HepG2 (cell line): ENCODE data around the gene NAGK. TPM values are rescaled to one million over a fixed set of nuclear protein-coding genes. Genes with fewer than 3 reads are reported as not detected.

Experiments
- AFF4 ChIP-seq: sonication (generic); formaldehyde crosslinking; IDR thresholded peaks from 2 replicates; pipeline ENCODE4 v1.4.0; 2020; ENCODE audit warnings: missing genetic modification reagents
- ATF1 ChIP-seq: IDR thresholded peaks from 2 replicates; pipeline ENCODE4 v1.6.1; 2016; ENCODE audit warnings: mild to moderate bottlenecking, control low read depth
- CHCHD3 ChIP-seq: sonication (generic); formaldehyde crosslinking; IDR thresholded peaks from 2 replicates; pipeline ENCODE4 v1.8.0; 2022; ENCODE audit warnings: mild to moderate bottlenecking, missing genetic modification reagents, moderate library complexity
- MAF1 ChIP-seq: sonication (generic); formaldehyde crosslinking; IDR thresholded peaks from 2 replicates; pipeline ENCODE4 v1.5.0; 2020; ENCODE audit warnings: missing genetic modification reagents, borderline replicate concordance
- NR3C1 ChIP-seq: sonication (generic); formaldehyde crosslinking; IDR thresholded peaks from 2 replicates; pipeline ENCODE4 v1.4.0; 2020; ENCODE audit warnings: missing genetic modification reagents
- PBX3 ChIP-seq: sonication (generic); formaldehyde crosslinking; IDR thresholded peaks from 2 replicates; pipeline ENCODE4 v1.8.1; 2023; ENCODE audit warnings: missing genetic modification reagents, inconsistent platforms, borderline replicate concordance
- PPARG ChIP-seq: conservative IDR thresholded peaks from 2 replicates; pipeline ENCODE4 v1.6.1; 2016; ENCODE audit warnings: missing biosample characterization, missing genetic modification reagents
- SSRP1 ChIP-seq: IDR thresholded peaks from 2 replicates; pipeline ENCODE4 v1.6.1; 2016; ENCODE audit warnings: control low read depth
- TBL1XR1 ChIP-seq: fragments of 150-350 bp; IDR thresholded peaks from 2 replicates; pipeline ENCODE4 v1.6.1; 2014; ENCODE audit warnings: borderline replicate concordance, low read length; ENCODE audit not compliant: partially characterized antibody
- ZNF234 ChIP-seq: sonication (generic); formaldehyde crosslinking; conservative IDR thresholded peaks from 2 replicates; pipeline ENCODE4 v1.5.1; 2020; ENCODE audit warnings: mild to moderate bottlenecking, missing genetic modification reagents
- ZNF260 ChIP-seq: sonication (generic); formaldehyde crosslinking; IDR thresholded peaks from 2 replicates; pipeline ENCODE4 v1.4.0; 2020; ENCODE audit warnings: missing genetic modification reagents, low read depth, mild to moderate bottlenecking, borderline replicate concordance
- ZNF318 ChIP-seq: sonication (generic); formaldehyde crosslinking; IDR thresholded peaks from 2 replicates; pipeline ENCODE4 v1.4.0; 2020; ENCODE audit warnings: mild to moderate bottlenecking, missing genetic modification reagents
- ZNF34 ChIP-seq: sonication (generic); formaldehyde crosslinking; IDR thresholded peaks from 2 replicates; pipeline ENCODE4 v1.4.0; 2020; ENCODE audit warnings: mild to moderate bottlenecking, missing genetic modification reagents, borderline replicate concordance
- ZNF543 ChIP-seq: sonication (generic); formaldehyde crosslinking; IDR thresholded peaks from 2 replicates; pipeline ENCODE4 v1.4.0; 2020; ENCODE audit warnings: mild to moderate bottlenecking, missing genetic modification reagents
- polyA plus RNA-seq, 8 experiments: library from polyadenylated mRNA; depleted of rRNA in 3 of 8; stranded (reverse) in 7 of 8; unstranded in 1 of 8; fragments of >200 nt; fragmentation: Illumina TruSeq in 4 of 8; extraction: Trizol in 4 of 8; gene quantifications; 2 replicates each; pipeline versions ENCODE4 v1.2.1 to v1.2.3, GENCODE V29; 2011 to 2016; ENCODE audit warnings: low read depth in 4 of 8, missing spikeins in 1 of 8, mixed read lengths in 1 of 8; ENCODE audit not compliant: insufficient read depth in 1 of 8
- total RNA-seq, 5 experiments: library from RNA; depleted of rRNA; stranded (reverse); fragments of >200 nt; fragmentation: Illumina TruSeq; extraction: Trizol; gene quantifications; 2 replicates each; pipeline ENCODE4 v1.2.3, GENCODE V29; 2016; ENCODE audit warnings: low read depth in 1 of 5

Gene NAGK
- total and polyA plus RNA-seq, 2 of the 13 experiments (the other 11 are each of a cell fraction or from before 2014, with no cell fraction given): 24.4 to 35.2 TPM

- TF ChIP-seq ZNF34 (CRISPR knock-in tag) (peak; percentile 93; the same call in 1 of the 2 replicates), ZNF543 (peak; percentile 94; the same call in 1 of the 2 replicates), CHCHD3 (CRISPR knock-in tag) (peak; percentile 96), PPARG (peak; percentile 69), NR3C1 (CRISPR knock-in tag) (no peak), ZNF318 (CRISPR knock-in tag) (no peak), ATF1 (peak; percentile 82; the same call in 1 of the 2 replicates), SSRP1 (CRISPR knock-in tag) (peak; percentile 79; the same call in 1 of the 2 replicates), MAF1 (CRISPR knock-in tag) (peak; percentile 71; the same call in 1 of the 2 replicates), TBL1XR1 (no peak), AFF4 (CRISPR knock-in tag) (peak; percentile 86; the same call in 1 of the 2 replicates), PBX3 (peak; percentile 67; the same call in 1 of the 2 replicates), ZNF260 (CRISPR knock-in tag) (no peak; the same call in 1 of the 2 replicates), ZNF234 (CRISPR knock-in tag) (peak; percentile 95; the same call in 1 of the 2 replicates)
These were observed at the start of gene NAGK (continued) for GRCh38 chr2:71068218-71069035.
